ENCODE results near the gene IFNAR1. TPM values are rescaled to one million over a fixed set of nuclear protein-coding genes. Genes with fewer than 3 reads are reported as not detected.
A peak's percentile ranks its signal among the peaks of the same experiment; 100 is the strongest.

IFNAR1 gene
- total RNA-seq, 1 experiment from 2014 or later, result 30.0 TPM

GRCh38 chr21:33299181-33299752, 25.5 kb upstream of the IFNAR1 start:
- Mint-ChIP-seq H3K27ac (ENCODE audit: low read depth, unreplicated experiment) (peak overlapping the region; percentile 90), H3K4me1 (ENCODE audit: insufficient read depth, unreplicated experiment) (peaks cover 12% of the 10 kb centered on the region), H3K9me3 (ENCODE audit: unreplicated experiment) (no peaks in the 10 kb centered on the region), H3K4me3 (ENCODE audit: unreplicated experiment) (peak overlapping the region; percentile 44), H3K36me3 (ENCODE audit: insufficient read depth, unreplicated experiment) (peaks cover 7% of the 10 kb centered on the region), H3K27me3 (ENCODE audit: insufficient read depth, unreplicated experiment) (no peaks in the 10 kb centered on the region)
- ChIA-PET POLR2A (interaction anchor here (0.6 to 3.7 kb wide), 9 partner anchors 9 to 1168 kb away, joined by 3 to 28 read pairs (median 5); partner anchors contain the start of genes IFNAR1 and IL10RB), CTCF (interaction anchor here (0.6 to 1.9 kb wide), 7 partner anchors 11 to 63 kb away, joined by 3 to 5 read pairs (median 4); no protein-coding TSS in a partner anchor)
- peak; percentile 86 for DNase-seq (ENCODE audit: unreplicated experiment)
- no peak for TF ChIP-seq CTCF (IDR thresholded peaks at IDR 0.05; ENCODE audit: unreplicated experiment)
- BruUV-seq (replicated peaks), result no TSS peak
- intact Hi-C loops (cut with micrococcal nuclease), result no loop called here

- DNase-seq (ENCODE audit: unreplicated experiment), result no peak
- BruUV-seq (replicated peaks), result no TSS peak
- Mint-ChIP-seq H3K27ac (ENCODE audit: low read depth, unreplicated experiment) (no peak overlapping the region), H3K4me3 (ENCODE audit: unreplicated experiment) (no peak overlapping the region), H3K36me3 (ENCODE audit: insufficient read depth, unreplicated experiment) (peaks cover 7% of the 10 kb centered on the region), H3K4me1 (ENCODE audit: insufficient read depth, unreplicated experiment) (peaks cover 12% of the 10 kb centered on the region), H3K9me3 (ENCODE audit: unreplicated experiment) (no peaks in the 10 kb centered on the region), H3K27me3 (ENCODE audit: insufficient read depth, unreplicated experiment) (no peaks in the 10 kb centered on the region)
- POLR2A ChIA-PET, result interaction anchor here (0.7 to 3.3 kb wide), 3 partner anchors 14 to 149 kb away, joined by 3 to 17 read pairs (median 5); partner anchors contain the start of gene IFNAR1
- CTCF ChIA-PET, result interaction anchor here (0.6 to 1.9 kb wide), 4 partner anchors 14 to 61 kb away, joined by 3 to 7 read pairs (median 4); no protein-coding TSS in a partner anchor
- no peak for TF ChIP-seq CTCF (IDR thresholded peaks at IDR 0.05; ENCODE audit: unreplicated experiment)
- intact Hi-C loops (cut with micrococcal nuclease), result no loop called here
These were observed 23.8 kb upstream of the IFNAR1 start for GRCh38 chr21:33300701-33301631.

GRCh38 chr21:33301632-33302002, 23.2 kb upstream of the IFNAR1 start:
- no peak overlapping the region for H3K4me3 Mint-ChIP-seq (ENCODE audit: unreplicated experiment)
- intact Hi-C loops (cut with micrococcal nuclease), result no loop called here
- H3K27me3 Mint-ChIP-seq (ENCODE audit: insufficient read depth, unreplicated experiment), result no peaks in the 10 kb centered on the region
- no peak overlapping the region for H3K27ac Mint-ChIP-seq (ENCODE audit: low read depth, unreplicated experiment)
- ChIA-PET CTCF (interaction anchor here (1.6 kb wide), 1 partner anchor 14 kb away, joined by 7 read pairs; no protein-coding TSS in a partner anchor), POLR2A (interaction anchor here (1.7 to 3.3 kb wide), 2 partner anchors 14 to 23 kb away, joined by 5 to 17 read pairs; partner anchors contain the start of gene IFNAR1)
- BruUV-seq (replicated peaks), result no TSS peak
- TF ChIP-seq CTCF (IDR thresholded peaks at IDR 0.05; ENCODE audit: unreplicated experiment), result no peak
- H3K36me3 Mint-ChIP-seq (ENCODE audit: insufficient read depth, unreplicated experiment), result peaks cover 7% of the 10 kb centered on the region
- DNase-seq (ENCODE audit: unreplicated experiment), result no peak
- no peaks in the 10 kb centered on the region for H3K9me3 Mint-ChIP-seq (ENCODE audit: unreplicated experiment)
- peaks cover 12% of the 10 kb centered on the region for H3K4me1 Mint-ChIP-seq (ENCODE audit: insufficient read depth, unreplicated experiment)

- H3K27ac Mint-ChIP-seq (ENCODE audit: low read depth, unreplicated experiment), result no peak overlapping the region
- H3K27me3 Mint-ChIP-seq (ENCODE audit: insufficient read depth, unreplicated experiment), result no peaks in the 10 kb centered on the region
- ChIA-PET POLR2A (interaction anchor here (1.7 kb wide), 1 partner anchor 23 kb away, joined by 5 read pairs; the partner anchor contains the start of gene IFNAR1), CTCF (interaction anchor here (0.5 to 0.6 kb wide), 3 partner anchors 105 to 305 kb away, joined by 3 read pairs; no protein-coding TSS in a partner anchor)
- no TSS peak for BruUV-seq (replicated peaks)
- no peaks in the 10 kb centered on the region for H3K9me3 Mint-ChIP-seq (ENCODE audit: unreplicated experiment)
- H3K4me1 Mint-ChIP-seq (ENCODE audit: insufficient read depth, unreplicated experiment), result peaks cover 12% of the 10 kb centered on the region
- H3K4me3 Mint-ChIP-seq (ENCODE audit: unreplicated experiment), result no peak overlapping the region
- no peak for TF ChIP-seq CTCF (IDR thresholded peaks at IDR 0.05; ENCODE audit: unreplicated experiment)
- H3K36me3 Mint-ChIP-seq (ENCODE audit: insufficient read depth, unreplicated experiment), result peaks cover 7% of the 10 kb centered on the region
- peak; percentile 59 for DNase-seq (ENCODE audit: unreplicated experiment)
- intact Hi-C loops (cut with micrococcal nuclease), result no loop called here
These were observed 22.7 kb upstream of the IFNAR1 start for GRCh38 chr21:33302055-33302454.
